Activated CD4-positive, CD25-positive, alpha-beta regulatory T cell treated with anti-CD3 and anti-CD28 coated beads, Interleukin-2, amount 50 U/mL, for 16 hours (primary cell): ENCODE results near the gene VEGFA.

Experiments used
- DNase-seq: peaks from one replicate; pipeline ENCODE4 v3.0.0-alpha.2; 2020; ENCODE audit warnings: low read depth, low spot score

VEGFA gene

GRCh38 chr6:43772681-43773049 is 2.7 kb downstream of the VEGFA start:
- no peak for DNase-seq

DNA sequence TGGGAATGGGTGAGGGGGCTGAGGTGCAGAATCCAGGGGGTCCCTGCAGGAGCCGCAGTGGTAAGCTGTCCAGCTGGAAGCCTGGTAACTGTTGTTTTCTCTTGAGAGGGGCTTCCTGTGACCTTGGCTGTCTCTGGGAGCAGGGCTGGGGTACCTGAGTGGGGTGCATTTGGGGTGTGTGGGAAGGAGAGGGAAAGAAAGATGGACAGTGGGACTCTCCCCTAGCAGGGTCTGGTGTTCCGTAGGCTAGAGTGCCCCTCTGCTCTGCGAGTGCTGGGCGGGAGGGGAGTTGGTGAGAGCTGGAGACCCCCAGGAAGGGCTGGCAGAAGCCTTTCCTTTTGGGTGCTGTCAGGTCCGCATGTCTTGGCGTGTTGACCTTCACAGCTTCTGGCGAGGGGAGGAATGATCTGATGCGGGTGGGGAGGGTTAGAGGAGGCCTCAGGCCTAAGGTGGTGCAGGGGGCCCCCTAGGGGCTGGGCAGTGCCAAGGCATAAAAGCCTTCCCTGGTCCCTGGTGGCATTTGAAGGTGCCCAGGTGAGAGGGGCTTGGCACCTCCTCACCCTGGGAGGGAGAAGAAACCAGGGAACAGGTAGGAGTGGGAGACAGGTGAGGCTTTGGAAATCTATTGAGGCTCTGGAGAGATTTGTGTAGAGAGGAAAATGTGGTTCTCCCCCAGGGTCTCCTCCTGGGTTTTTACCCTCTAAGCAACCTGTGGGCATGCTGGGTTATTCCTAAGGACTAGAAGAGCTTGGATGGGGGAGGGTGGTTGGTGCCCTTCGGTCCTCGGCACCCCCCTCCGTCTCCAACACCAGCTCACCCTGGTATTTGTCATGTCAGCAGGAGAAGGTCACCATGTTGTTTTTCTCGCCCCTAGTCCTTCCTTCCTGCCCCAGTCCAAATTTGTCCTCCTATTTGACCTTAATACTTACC is 3.3 kb downstream of the VEGFA start:
- no peak for DNase-seq

GRCh38 chr6:43773980-43774775 is 4.2 kb downstream of the VEGFA start:
- DNase-seq, result no peak

GRCh38 chr6:43774776-43775534 is 4.9 kb downstream of the VEGFA start:
- DNase-seq, result peak; percentile 21

GRCh38 chr6:43775535-43775885 is 5.5 kb downstream of the VEGFA start:
- no peak for DNase-seq

DNA sequence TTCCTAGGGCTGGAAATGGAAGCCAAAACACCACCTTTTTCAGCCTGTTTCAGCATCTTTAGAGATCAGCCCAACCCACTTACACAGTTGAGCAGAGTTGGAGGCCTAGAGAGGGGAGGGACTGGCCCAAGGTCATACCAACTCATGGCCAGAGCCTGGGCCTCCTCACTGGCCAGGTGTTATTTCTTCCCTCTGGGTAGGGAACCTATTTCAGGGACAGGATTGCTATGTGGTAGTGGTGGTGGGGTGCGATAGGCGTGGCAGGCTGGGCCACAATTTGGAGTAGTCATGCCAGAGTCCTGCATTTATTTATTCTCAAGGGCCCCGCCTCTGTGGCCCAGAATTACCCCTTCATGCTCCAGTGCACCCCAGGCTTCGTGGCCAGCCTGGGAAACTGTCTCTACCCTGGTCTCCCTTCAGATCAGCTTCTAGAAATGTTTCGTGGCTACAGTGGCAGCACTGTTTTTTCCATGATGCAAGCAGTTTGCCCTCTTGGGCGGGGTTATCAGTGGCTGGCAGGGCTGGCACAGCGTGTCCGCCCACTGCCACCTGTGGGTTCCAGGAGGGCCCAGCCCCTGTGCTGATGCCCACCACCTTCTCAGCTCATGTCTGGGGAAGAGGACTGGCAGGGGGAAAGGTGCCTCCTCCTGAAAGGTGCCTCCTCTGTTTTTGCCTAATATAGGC is 6.2 kb downstream of the VEGFA start:
- DNase-seq, result no peak

- no peak for DNase-seq
Observed at GRCh38 chr6:43776799-43777776, 7.1 kb downstream of the VEGFA start.

- DNase-seq, result no peak
Observed at GRCh38 chr6:43778131-43778855, 8.3 kb downstream of the VEGFA start.

- DNase-seq, result no peak
Observed at GRCh38 chr6:43778976-43779851, 9.2 kb downstream of the VEGFA start.

GRCh38 chr6:43779852-43780236 is 9.8 kb downstream of the VEGFA start:
- no peak for DNase-seq

DNA sequence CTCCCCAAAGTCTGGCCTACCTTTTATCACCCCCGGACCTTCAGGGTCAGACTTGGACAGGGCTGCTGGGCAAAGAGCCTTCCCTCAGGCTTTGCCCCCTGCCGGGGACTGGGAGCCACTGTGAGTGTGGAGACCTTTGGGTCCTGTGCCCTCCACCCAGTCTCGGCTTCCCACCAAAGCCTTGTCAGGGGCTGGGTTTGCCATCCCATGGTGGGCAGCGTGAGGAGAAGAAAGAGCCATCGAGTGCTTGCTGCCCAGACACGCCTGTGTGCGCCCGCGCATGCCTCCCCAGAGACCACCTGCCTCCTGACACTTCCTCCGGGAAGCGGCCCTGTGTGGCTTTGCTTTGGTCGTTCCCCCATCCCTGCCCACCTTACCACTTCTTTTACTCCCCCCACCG is 10.3 kb downstream of the VEGFA start:
- no peak for DNase-seq

DNA sequence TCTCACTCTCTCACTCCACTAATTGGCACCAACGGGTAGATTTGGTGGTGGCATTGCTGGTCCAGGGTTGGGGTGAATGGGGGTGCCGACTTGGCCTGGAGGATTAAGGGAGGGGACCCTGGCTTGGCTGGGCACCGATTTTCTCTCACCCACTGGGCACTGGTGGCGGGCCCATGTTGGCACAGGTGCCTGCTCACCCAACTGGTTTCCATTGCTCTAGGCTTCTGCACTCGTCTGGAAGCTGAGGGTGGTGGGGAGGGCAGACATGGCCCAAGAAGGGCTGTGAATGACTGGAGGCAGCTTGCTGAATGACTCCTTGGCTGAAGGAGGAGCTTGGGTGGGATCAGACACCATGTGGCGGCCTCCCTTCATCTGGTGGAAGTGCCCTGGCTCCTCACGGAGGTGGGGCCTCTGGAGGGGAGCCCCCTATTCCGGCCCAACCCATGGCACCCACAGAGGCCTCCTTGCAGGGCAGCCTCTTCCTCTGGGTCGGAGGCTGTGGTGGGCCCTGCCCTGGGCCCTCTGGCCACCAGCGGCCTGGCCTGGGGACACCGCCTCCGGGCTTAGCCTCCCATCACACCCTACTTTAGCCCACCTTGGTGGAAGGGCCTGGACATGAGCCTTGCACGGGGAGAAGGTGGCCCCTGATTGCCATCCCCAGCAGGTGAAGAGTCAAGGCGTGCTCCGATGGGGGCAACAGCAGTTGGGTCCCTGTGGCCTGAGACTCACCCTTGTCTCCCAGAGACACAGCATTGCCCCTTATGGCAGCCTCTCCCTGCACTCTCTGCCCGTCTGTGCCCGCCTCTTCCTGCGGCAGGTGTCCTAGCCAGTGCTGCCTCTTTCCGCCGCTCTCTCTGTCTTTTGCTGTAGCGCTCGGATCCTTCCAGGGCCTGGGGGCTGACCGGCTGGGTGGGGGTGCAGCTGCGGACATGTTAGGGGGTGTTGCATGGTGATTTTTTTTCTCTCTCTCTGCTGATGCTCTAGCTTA is 11.2 kb downstream of the VEGFA start:
- DNase-seq, result no peak

- DNase-seq, result no peak
Observed at GRCh38 chr6:43781941-43782704, 12.1 kb downstream of the VEGFA start.

DNA sequence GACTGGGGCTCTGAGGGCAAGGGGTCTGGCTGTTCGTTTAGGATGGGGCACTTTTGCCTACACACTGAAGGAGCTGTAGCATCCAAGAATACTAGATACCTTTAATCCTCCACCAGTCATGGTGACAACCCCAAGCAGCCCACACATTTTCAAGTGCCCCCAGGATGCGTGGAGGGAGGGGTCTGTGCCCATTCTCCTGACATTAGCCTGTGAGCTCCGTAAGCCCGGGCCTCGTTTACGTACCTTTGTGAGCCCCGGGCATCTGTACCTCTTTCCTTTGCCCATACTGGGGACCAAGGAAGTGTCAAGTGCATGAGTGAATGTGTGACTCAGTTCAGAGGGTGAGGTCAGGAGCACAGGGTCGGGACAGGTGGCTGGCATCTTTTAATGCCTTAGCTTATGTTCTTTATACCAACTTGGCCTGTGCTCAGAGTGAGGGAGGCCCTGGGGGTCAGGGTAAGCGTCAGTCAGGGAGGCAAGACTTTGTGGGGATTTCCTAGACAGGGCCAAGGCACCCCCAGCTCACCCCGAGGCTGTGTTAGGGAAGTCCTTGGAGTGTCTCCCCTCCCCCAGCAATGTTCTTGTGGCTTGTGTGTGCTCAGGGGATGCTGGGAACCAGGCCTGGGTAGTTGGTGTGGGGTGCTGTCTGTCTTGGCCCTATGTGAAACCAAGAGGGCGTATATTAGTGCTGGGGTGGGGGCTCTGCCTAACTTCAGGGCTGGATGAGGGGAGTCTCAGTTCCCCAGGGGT is 12.9 kb downstream of the VEGFA start:
- DNase-seq, result no peak

- DNase-seq, result no peak
Observed at GRCh38 chr6:43784049-43784855, 14.2 kb downstream of the VEGFA start.
